A673 (cell line): Measurements from ENCODE around the gene CPA1. TPM values are rescaled to one million over a fixed set of nuclear protein-coding genes. Genes with fewer than 3 reads are reported as not detected.

Experiments
- BruUV-seq: library from RNA; stranded (reverse); fragments of 400-500 nt; replicated peaks from 2 replicates; lab custom pipeline; 2021; lab: Mats Ljungman, UMichigan
- CTCF ChIA-PET: fragments of 300-600 bp; sonication (Branson Sonifier 250); formaldehyde crosslinking; loops from one replicate; lab custom pipeline; 2022; ENCODE audit warnings: antibody characterized with exemption; lab: Charles Lee
- POLR2A ChIA-PET: fragments of 300-600 bp; sonication (Branson Sonifier 250); formaldehyde crosslinking; loops from one replicate; lab custom pipeline; 2022; ENCODE audit warnings: antibody characterized with exemption; ENCODE audit not compliant: low non-redundant PET; lab: Charles Lee
- DNase-seq: peaks from one replicate; pipeline ENCODE4 v3.0.0-alpha.2; 2015; ENCODE audit warnings: low spot score
- H3K27ac ChIP-seq: fragments of 200-600 bp; sonication (generic); 2 replicates; pipeline ENCODE4 v1.5.1; 2016; ENCODE audit warnings: mixed run types, low read depth, mild to moderate bottlenecking, mixed read lengths, antibody characterized with exemption, low read length; ENCODE audit not compliant: poor library complexity, severe bottlenecking
- H3K27me3 ChIP-seq: fragments of 200-600 bp; sonication (generic); replicated peaks from 2 replicates; pipeline ENCODE4 v1.6.1; 2017; ENCODE audit warnings: mixed run types, low read depth, mild to moderate bottlenecking, mixed read lengths, antibody characterized with exemption, low read length; ENCODE audit not compliant: insufficient read depth, poor library complexity
- H3K36me3 ChIP-seq: fragments of 200-600 bp; sonication (generic); 2 replicates; pipeline ENCODE4 v1.6.1; 2016; ENCODE audit warnings: mixed run types, mild to moderate bottlenecking, mixed read lengths, antibody characterized with exemption, low read length; ENCODE audit not compliant: insufficient read depth, poor library complexity, severe bottlenecking
- H3K4me1 ChIP-seq: fragments of 200-600 bp; sonication (generic); 2 replicates; pipeline ENCODE4 v1.6.1; 2017; ENCODE audit warnings: mixed run types, mild to moderate bottlenecking, mixed read lengths, antibody characterized with exemption, low read length; ENCODE audit not compliant: insufficient read depth, poor library complexity, severe bottlenecking
- H3K4me3 ChIP-seq: fragments of 200-600 bp; sonication (generic); 2 replicates; pipeline ENCODE4 v1.5.1; 2016; ENCODE audit warnings: low read depth, mixed run types, mild to moderate bottlenecking, mixed read lengths, low read length; ENCODE audit not compliant: poor library complexity, severe bottlenecking
- H3K9me3 ChIP-seq: fragments of 200-600 bp; sonication (generic); 2 replicates; pipeline ENCODE4 v1.6.1; 2016; ENCODE audit warnings: mixed run types, low read depth, mild to moderate bottlenecking, mixed read lengths, antibody characterized with exemption, low read length; ENCODE audit not compliant: poor library complexity, severe bottlenecking
- EZH2 ChIP-seq: fragments of 200-600 bp; sonication (generic); IDR thresholded peaks from 2 replicates; pipeline ENCODE4 v1.6.1; 2017; ENCODE audit warnings: borderline replicate concordance, low read depth, mild to moderate bottlenecking, mixed read lengths, antibody characterized with exemption, low read length; ENCODE audit not compliant: poor library complexity, severe bottlenecking
- intact Hi-C: fragments of 100-400 bp; cut with micrococcal nuclease; formaldehyde crosslinking; loops from one replicate; pipeline ENCODE4 v1.10.0; 2022; ENCODE audit not compliant: unreplicated experiment
- total RNA-seq: library from RNA; stranded (reverse); gene quantifications from 2 replicates; pipeline ENCODE4 v1.2.3, GENCODE V29; 2021
- TF ChIP-seq, protein P1 (sequence below): fragments of 300-800, 200-600 bp; sonication (generic); conservative IDR thresholded peaks from 2 replicates; pipeline ENCODE4 v1.5.1; 2017; ENCODE audit warnings: low read depth, mild to moderate bottlenecking, antibody characterized with exemption, low read length, moderate library complexity, mixed read lengths

CPA1 gene
- total RNA-seq, 1 experiment from 2014 or later: not detected

DNA sequence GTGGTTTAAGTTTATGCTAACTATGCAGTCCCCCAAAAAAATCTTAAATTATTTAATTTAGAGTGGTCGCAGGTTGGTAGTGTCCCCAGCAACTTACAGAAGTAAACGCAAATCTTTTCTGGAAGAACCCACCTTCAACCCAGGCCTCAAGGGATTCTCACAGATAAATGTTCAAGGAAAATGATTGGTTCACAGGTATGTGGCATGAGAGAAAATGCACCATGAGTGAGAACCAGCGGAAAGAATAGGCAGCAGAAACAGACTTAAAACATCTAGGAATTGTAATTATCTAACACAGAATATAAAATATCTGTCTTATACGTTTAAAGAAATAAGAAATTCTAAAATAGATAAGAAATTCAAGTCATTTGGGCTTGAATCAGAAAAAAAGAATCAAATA is 38.4 kb upstream of the CPA1 start:
- no peak for DNase-seq
- intact Hi-C loops: no loop called here
- no peaks in the 10 kb centered on the region for H3K27me3 ChIP-seq
- no peak for TF ChIP-seq EZH2
- TF ChIP-seq, protein P1, sequence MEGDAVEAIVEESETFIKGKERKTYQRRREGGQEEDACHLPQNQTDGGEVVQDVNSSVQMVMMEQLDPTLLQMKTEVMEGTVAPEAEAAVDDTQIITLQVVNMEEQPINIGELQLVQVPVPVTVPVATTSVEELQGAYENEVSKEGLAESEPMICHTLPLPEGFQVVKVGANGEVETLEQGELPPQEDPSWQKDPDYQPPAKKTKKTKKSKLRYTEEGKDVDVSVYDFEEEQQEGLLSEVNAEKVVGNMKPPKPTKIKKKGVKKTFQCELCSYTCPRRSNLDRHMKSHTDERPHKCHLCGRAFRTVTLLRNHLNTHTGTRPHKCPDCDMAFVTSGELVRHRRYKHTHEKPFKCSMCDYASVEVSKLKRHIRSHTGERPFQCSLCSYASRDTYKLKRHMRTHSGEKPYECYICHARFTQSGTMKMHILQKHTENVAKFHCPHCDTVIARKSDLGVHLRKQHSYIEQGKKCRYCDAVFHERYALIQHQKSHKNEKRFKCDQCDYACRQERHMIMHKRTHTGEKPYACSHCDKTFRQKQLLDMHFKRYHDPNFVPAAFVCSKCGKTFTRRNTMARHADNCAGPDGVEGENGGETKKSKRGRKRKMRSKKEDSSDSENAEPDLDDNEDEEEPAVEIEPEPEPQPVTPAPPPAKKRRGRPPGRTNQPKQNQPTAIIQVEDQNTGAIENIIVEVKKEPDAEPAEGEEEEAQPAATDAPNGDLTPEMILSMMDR: no peak
- H3K36me3 ChIP-seq: no peaks in the 10 kb centered on the region
- H3K27ac ChIP-seq: no peak overlapping the region
- BruUV-seq: no TSS peak
- H3K4me1 ChIP-seq: peaks cover 7% of the 10 kb centered on the region
- H3K4me3 ChIP-seq: no peak overlapping the region
- POLR2A ChIA-PET: no interaction called here
- CTCF ChIA-PET: no interaction called here
- no peaks in the 10 kb centered on the region for H3K9me3 ChIP-seq

- no peak for TF ChIP-seq EZH2
- TF ChIP-seq, protein P1: no peak
- Histone ChIP-seq H3K4me1 (peaks cover 7% of the 10 kb centered on the region), H3K36me3 (no peaks in the 10 kb centered on the region), H3K27ac (no peak overlapping the region), H3K4me3 (no peak overlapping the region), H3K9me3 (no peaks in the 10 kb centered on the region), H3K27me3 (no peaks in the 10 kb centered on the region)
- ChIA-PET CTCF (no interaction called here), POLR2A (no interaction called here)
- no TSS peak for BruUV-seq
- no peak for DNase-seq
- intact Hi-C loops: no loop called here
These were observed 37.5 kb upstream of the CPA1 start for GRCh38 chr7:130342701-130343380.

DNA sequence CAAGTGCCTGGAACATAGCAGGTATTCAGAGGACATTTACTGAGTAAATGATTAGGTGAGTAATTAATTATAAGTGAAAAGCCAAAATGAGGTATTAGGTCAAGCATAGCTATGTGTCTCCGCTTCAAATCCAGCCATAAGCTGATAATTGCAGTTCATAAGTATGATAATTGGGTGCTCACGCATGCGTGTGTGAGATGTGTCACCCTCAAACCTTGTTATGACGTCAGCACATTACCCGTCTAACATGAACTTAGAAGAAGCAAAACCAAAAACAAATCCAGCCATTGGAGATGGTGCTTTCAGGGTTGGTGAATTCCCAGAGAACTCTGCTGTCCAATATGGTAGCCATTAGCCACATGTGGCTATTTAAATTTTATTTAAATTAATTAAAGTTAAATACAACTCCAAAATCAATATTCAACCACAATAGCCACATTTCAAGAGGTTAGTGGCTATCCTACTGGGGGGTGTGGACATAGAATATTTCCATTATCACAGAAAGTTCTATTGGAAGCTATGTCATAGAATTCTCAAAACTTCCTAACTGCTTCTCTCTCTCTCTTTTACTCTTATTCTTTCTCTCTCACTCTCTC is 35.9 kb upstream of the CPA1 start, which contains the start of gene CPA5:
TSS of gene CPA5 (plus strand) at position 546 of the 596 bp plus-strand sequence. CDS start 1,670 bp downstream, outside the sequence.
- intact Hi-C loops: no loop called here
- POLR2A ChIA-PET: interaction anchor here (0.8 kb wide), 1 partner anchor 35 kb away, joined by 5 read pairs; no protein-coding TSS in a partner anchor
- BruUV-seq: no TSS peak

More for the DNA sequence above, 35.9 kb upstream of the CPA1 start, which contains the start of gene CPA5:
- Histone ChIP-seq H3K4me3 (no peak within 1 kb of the TSS), H3K36me3 (no peaks in the 10 kb centered on the region), H3K27ac (no peak within 1 kb of the TSS), H3K27me3 (no peaks in the 10 kb centered on the region), H3K9me3 (no peaks in the 10 kb centered on the region), H3K4me1 (peaks cover 7% of the 10 kb centered on the region)
- no peak for TF ChIP-seq EZH2
- TF ChIP-seq, protein P1: no peak
- CTCF ChIA-PET: no interaction called here
- DNase-seq: no peak
